ENCODE results near the gene UPP1.

UPP1 gene

DNA sequence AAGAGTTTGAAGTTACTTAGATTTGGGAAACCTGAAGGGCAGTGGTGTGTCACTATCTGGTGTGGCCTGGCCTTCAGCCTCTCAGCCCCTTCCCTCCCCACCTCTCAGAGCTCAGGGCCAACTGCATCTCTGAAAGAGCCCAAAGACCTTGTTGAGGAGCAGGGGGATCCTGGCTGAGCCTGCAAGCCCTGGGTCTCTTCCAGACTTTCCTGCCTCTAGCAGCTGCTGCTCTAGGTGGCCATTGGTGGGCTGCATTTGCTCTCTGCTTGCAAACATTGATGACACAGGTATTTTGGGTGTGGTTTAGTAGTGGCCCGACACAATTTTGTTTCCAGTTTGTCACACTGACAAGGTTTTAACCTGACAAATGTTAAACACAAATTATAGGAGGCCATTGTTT, 3.1 kb upstream of the UPP1 start:
- no peak for DNase-seq (ENCODE audit: low read depth in 2 of 2)

DNA sequence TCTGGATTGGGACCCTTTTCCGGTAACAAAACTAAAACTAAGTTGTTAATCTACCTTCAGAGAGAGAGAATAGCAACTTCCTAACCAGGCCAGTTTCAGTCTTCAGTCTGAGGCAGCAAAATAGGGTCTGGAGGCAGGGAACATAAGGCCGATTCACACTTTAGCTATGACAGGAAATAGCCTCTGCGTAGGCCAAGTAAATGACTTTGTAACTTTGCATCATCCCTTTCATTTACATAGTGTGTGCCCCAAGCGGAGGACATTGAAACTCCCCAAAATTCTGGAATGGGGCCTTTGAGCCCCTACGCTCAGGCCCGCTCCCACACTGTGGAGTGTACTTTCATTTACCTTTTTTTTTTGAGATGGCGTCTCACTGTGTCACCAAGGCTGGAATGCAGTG, 1.7 kb upstream of the UPP1 start:
- DNase-seq (ENCODE audit: low read depth in 2 of 2), result no peak

DNA sequence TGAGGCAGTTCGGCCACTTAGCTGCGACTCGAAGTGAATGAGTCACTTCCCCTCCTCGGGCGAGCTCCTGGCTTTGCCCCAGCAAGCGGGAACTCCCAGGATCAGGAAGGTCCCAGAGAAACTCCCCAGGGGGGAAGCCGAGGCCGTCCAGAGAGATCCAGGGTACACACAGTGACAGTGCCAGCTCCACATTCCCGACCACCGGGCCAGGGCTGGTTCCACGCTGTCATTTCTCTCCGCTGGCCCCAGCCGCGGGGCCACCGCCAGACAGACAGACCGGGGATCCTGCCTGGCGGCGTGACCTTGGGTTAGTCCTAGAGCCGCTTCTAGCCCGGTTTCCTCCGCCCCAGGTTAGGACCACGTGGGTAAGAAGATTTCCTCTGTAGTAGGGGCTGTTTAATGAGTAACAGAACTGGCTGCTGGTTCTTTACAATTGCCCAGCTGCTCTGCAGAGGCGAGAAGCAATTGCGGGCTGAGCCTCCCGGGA, 463 bp upstream of the UPP1 start:
- no peak for DNase-seq (ENCODE audit: low read depth in 2 of 2)

DNA sequence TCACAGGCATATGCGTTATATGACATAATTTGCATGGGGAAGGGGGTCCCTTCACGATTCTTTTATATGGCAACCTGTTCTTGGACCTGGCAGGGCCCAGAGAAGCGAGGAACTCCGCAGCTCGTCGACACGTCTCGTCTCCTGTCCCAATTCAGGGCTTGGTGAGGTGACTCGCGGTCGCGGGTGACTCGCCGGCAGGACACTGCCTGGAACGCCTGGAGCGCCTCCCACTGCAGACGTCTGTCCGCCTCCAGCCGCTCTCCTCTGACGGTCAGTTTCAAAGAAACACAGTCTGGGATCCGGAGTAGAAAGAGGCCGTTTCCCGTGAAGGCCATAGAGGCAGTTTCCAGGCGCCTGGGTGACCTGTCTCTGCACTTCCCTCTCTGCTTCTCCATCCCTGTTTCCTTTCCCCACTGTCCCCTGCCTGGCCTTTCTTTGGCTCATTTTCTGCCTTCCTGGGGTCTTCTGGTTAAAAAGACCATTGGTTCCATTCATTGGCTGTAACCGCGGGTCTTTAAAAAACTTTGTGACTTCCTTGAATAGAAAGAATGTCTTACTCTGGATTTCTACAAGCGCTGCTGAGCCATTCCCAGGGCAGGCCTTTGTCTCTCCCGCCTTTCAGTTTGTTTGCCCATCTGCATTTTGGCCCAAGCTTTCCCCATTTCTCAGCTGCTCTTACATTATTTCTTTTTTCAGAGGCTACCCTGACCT, 1.2 kb downstream of the UPP1 start:
- no peak for DNase-seq (ENCODE audit: low read depth in 2 of 2)

DNA sequence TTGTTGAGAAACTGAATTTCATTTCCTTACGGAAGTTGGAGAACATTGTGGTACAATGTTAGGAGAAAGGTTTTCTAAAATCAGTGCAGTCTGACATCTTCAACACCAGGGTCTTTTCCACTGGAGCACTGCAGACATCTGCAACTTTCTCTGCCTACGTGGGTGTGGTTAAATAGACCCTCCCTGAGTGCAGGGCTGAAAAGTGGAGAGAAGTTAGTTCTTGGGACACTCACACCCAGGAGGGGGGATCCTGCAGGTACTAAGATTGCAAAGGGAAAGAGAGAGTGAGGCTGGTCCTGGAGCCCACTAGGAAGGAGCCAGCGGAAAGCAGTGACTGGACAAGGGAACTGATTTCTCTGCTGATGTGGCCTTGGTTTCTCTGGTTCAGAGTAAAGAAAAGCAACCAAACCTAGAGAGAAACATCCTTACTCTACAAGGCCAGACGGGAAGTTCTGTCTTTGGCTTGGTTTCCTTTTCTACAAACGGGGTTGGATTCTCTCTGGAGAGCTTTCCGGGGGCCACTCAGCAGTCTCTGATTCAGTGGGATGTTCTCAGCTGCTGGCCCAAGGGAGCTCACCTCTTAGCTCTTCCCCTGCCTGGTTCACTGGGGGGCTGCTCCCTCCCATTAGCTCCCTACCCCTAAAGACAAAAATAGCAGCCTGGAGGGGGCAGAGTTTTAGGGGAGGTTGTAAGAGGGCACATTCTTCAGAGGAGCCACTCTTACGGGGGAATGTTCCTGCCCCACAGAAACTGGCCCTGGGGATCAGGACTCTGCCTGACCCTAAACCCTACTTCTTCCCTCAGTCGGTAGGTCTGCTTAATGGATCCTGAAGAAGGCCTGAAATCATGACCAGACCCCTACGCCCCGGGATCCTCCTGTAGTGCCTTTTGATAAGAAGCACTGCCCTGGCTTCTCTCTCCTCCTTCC, 2.7 kb downstream of the UPP1 start:
- no peak for DNase-seq (ENCODE audit: low read depth in 2 of 2)

DNA sequence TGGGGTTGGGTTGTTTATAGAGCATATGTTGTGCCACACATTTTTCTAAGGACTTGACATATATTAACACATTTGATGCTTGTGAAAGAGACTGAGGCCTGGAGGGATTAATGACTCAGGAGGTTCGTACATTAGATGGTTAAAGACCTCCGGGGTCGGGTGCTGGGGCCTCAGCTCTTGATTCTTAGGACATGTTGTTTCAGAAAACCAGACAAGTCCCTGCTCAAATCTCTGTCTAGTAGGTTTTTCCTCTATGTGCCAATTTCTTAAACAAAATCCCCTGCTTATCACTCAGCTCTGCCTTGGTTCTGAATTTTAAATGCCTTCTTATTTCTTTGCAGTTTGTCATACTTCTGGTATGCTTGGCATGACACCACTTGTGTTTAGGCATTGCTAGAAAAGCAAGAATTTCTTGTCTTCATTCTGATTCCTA, 5.8 kb downstream of the UPP1 start:
- no peak for DNase-seq (ENCODE audit: low read depth in 2 of 2)

DNA sequence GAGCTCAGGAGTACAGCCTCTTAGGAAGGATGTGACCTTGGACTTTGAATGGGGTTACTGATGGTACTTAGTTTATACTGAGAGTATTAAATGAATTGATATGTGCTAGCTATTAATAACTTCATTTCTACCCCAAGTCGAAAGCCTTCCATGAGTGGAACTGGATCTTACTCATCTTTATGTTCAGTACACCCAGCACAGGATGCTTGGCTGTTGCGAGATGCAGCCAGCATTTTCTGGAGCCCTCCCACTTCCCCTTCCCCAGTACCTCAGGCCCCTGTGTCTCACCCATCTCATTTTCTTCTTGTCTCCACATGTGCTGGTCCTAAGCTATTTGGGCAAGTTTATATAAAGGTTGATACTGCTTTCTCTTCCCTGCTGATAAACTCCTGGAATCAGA, 7.2 kb downstream of the UPP1 start:
- DNase-seq (ENCODE audit: low read depth in 2 of 2), result no peak

DNA sequence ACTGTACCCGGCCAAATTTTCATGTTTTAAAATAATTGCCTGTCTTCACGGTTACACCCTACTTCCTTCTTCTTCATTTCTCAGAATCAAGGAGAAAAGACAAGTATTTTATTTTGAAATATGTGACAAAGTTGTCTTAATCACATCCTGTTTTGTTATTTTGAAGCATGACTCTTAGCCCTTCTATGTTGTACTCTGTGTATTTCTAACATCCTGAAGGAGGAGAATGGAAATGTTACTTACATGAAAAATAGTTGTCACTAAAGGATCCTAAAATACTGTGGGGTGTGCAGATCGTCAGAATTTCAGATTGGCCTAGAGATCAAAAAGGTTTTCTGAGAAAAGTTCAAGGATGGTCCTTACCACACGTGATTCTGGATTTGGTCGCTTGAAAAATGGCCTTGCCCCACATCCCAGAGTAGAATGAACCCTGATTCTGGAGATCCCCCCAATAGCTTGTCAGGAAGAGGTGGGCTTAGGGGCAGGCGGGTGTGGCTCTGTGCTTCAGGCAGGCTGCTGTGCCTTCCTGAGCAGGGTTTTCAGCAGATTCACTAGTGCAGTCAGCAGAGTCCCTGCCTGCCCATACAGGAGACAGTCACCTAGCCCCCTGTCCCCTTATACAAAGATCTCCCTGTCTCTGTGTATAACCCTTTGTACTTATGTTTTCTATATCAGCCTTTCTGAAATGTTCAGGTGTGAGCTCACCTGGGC, 8.6 kb downstream of the UPP1 start:
- DNase-seq (ENCODE audit: low read depth in 2 of 2), result peak in 1 of 2 donors; percentile 15

DNA sequence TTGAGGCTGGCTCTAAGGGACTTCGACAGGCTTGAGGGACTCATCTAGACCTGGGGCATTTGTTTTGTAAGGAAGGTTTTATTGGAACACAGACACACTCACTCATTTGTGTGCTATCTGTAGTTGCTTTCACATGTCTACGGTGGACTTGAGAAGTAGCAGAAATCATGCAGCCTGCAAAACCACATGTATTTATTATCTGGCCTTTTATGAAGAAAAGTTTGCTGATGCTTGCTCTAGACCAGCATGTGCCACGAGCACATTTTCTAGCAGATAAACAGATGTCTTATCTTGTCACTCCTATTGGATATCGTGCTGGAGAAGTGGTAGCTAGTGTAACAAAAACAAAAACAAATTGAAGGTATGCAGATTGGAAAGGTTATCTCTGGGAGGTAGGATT, 9.8 kb downstream of the UPP1 start:
- no peak for DNase-seq (ENCODE audit: low read depth in 2 of 2)

DNA sequence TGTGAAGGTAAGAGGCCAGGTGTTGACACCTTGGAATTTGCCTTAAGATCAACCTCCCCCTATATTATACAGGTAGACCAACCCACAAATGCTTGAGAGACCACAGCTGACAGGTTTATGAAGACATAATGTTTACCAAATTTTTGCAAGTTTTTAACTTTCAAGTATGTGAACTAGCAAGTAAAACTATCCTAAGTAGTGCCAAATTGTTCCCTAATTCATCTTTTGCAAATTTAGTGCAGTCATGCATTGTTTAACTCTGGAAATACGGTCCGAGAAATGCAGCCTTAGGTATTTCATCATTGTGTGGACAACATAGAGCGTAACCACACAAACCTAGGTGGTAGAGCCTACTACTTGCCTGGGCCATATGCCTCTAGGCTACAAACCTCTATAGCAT, 10.7 kb downstream of the UPP1 start:
- DNase-seq (ENCODE audit: low read depth in 2 of 2), result no peak

DNA sequence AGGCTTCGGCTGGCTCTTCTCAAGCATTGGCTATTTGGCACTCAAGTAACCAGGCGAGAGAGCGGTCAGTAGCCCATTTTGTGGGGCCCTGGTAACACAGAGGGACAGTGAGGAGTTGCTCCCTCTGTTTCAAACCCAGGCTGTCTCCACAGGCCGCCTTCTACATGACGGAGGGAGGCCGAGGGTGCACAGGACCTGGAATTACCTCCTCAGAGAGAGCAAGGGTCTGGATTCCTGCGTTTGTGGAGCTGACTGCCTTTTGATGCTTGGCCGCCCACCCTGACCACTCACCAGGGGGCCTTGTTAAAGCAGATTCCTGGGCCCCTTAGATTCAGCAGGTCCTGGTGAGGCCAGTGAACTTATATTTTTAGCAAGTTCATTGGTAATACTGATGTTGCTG, 12.3 kb downstream of the UPP1 start:
- no peak for DNase-seq (ENCODE audit: low read depth in 2 of 2)

DNA sequence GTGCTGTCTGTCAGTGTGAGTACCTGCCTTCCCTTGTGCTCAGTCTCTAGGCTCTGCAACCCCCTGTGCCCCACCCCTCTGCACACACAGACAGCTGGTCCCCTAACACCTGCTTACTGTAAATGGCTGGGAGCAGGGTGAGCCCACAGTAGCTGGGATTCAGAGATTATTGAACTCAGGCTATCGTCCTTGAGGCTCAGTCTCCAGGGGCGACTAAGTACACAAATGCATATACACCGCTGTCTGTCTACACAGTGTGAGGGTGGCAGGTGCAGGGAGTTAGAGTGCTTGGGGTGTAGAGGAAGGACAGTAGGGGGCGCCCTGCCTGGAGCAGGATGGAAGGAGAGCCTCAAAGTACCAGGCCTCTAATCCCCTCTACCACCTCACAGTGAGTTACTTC, 12.9 kb downstream of the UPP1 start:
- no peak for DNase-seq (ENCODE audit: low read depth in 2 of 2)

DNA sequence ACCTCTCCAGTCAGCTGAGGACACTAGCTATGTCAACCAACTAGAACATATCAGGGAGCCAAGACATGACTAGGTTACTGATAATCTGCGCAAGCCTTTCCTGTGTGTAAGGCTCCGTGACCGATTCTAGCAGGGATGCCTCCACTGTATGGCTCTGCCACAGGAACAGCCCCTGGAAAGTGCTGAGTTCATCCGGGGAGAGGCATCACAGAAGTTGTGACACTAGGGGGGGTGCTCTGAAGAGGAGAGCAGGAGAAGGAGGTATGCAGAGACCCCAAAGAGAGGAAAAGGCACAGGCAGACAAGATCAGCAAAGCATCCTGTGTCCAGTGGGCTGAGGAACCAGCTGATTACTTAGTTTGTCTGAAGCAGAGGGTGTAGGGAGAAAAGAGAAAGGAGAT, 13.5 kb downstream of the UPP1 start:
- DNase-seq (ENCODE audit: low read depth in 2 of 2), result no peak

DNA sequence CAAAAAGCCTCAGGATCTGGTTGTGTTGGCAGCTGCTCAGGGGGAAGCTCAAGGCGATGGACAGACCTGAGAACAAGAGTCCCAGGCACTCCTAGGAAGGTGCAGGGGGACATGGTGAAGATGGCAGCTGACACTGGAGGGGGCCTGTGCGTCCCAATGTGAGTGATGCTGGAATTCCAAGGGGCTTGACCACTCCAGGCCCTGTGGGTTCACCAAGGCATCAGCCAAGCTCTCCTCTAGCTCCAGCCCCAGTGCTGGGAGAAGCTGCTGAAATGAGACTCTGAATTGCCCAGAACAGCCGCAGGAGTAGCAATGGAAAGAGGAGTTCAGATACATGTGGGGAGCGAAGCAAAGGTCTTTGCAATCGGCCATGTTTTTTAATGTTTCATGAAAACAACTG, 16.0 kb downstream of the UPP1 start:
- DNase-seq (ENCODE audit: low read depth in 2 of 2), result no peak

DNA sequence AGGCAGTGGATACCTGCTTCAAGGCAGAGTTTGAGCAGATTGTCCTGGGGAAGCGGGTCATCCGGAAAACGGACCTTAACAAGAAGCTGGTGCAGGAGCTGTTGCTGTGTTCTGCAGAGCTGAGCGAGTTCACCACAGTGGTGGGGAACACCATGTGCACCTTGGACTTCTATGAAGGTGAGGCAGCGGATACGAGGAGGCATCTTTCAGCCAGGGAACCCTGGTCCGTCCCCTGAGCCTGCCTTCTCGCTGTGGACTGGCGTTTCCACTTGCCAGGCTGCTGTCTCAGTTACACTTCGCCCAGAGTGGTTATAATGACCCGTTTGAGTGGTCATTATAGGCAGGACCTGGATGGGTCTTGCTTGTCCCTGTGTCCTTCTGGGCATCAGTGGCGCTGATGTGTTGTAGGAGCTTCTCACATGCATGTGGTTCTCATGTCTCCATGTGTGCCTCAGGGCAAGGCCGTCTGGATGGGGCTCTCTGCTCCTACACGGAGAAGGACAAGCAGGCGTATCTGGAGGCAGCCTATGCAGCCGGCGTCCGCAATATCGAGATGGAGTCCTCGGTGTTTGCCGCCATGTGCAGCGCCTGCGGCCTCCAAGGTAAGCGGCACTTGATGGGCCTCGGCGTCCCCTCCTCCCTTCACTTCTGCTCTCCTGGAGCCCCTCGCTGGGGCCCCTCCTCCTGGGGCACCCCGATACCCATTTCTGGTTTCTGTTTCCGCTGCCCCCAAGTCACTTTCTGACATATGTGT, 18.0 kb downstream of the UPP1 start:
- DNase-seq (ENCODE audit: low read depth in 2 of 2), result no peak

DNA sequence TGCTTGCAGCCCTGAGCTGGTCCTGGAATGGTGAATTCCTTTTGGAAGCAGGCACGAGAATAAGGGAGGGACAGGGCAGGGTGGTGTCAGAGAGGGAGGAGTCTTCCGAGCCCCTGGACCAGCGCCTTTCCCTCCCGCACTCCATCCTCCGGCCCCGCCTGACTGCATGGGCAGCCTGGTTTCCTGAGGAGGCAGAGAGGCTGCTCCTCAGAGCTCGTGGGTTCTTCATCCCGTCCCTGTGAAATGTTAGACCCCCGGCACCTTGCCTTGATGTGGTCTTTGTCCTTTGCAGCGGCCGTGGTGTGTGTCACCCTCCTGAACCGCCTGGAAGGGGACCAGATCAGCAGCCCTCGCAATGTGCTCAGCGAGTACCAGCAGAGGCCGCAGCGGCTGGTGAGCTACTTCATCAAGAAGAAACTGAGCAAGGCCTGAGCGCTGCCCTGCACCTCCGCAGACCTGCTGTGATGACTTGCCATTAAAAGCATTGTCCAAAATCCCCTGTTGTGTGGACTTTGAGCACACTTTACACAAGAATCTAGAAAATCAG, 18.9 kb downstream of the UPP1 start:
- DNase-seq (ENCODE audit: low read depth in 2 of 2), result no peak

DNA sequence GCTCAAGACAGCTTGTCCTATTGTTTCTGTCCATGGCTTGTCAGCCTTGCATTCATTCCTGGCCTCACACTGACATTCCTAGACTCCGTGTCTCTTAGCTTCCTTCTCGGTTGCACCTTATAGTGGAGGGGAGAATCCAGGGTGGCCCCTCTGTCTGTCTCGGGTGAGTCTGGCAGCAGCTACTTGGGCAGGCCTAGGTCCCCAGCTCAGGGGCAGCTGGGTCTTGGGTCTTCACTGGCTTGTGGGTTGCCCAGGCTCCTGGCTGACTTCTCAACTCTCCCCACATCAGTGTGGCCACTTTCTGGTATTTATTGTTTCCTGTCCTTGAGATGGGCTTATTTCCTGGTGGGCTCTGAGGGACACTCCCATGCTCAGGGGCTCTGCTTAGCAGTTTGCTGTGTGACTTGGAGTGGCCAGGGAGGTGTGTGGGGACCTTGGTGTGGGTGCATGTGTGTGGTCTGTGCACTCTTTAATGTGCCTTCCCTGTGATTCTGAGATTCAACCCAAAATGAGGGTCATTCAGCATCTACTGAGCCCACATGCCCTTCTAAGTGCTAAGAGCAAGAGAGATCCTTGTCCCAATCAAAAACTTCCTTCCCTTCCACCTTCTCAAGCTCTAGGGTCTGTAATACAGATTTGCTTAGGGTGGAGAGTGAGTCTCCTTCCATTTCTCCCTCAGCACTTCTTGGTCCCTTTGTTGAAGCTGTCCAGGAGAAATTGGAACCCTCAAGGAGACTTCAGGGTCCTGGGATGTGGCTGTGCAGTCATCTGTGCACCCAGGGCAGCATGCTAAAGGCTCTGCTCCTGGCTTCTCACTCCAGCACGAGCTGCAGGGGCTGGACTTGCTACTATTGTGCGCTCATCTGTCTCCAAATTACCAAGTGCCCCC, 20.1 kb downstream of the UPP1 start:
- no peak for DNase-seq (ENCODE audit: low read depth in 2 of 2)

DNA sequence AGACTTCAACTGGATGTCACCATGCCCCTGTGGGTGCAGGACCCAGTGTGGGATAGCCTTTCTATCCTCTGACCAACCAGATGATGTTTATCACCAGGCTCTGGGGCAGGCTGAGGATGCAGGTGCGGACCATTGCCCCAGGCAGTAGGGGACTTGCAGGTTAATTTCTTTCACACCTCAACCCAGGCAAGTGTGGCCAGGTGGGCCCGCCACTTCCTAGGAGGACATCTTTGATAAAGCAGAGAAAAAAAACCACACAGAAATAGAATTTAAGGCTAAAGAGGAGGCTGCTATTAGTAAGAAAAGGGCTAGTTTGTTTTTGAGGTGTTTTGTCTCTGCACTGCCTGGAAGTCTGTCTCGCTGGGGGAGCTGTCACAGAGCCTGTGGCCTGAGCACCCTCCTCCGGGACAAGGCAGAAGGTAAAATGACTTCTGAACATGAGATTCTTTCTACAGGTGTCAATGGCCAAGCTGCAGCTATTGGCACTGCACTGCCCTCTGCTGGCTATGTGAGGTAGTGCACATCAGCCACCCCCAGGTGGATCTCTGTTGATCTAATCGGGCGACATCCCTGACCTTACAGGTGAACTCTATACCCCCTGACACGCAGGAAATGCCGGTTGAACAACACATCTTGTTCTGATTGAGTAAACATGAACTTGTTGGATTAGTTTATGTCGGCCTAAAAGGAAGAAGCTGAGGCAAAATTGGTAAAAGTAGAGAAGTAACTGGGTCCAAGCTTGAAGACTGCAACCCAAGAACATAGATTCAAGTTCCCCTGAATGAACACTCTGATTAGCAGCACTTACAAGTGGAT, 21.0 kb downstream of the UPP1 start:
- peak; percentile 71 to 79 for DNase-seq (ENCODE audit: low read depth in 2 of 2)

DNA sequence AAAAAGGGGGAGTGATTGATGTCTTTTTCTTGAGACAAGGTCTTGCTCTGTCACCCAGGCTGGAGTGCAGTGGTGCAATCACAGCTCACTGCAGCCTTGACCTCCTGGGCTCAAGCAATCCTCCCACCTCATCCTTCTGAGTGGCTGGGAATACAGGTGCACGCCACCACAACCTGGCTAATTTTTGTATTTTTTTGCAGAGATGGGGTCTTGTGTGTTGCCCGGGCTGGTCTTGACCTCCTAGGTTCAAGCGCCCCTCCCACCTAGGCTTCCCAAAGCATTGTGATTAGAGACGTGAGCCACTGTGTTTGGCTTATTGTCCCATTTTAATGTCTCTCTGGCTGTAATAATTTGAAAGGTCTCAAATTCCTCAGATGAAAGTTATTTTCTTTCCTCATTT, 21.8 kb downstream of the UPP1 start:
- DNase-seq (ENCODE audit: low read depth in 2 of 2), result no peak
